Measurements from ENCODE around the gene ERCC6L2. TPM values are rescaled to one million over a fixed set of nuclear protein-coding genes. Genes with fewer than 3 reads are reported as not detected.

The ERCC6L2 gene
- total and polyA plus RNA-seq, 9 of the 15 experiments (the other 6 are each of a cell fraction or from before 2014, with no cell fraction given) = 7.8 to 42.8 (median 23.6) TPM

- WGBS (ENCODE audit: insufficient coverage, low coverage, missing lambda C conversion rate) = 53% methylated on average over 1 of the region's 1 CpG
- no peak overlapping the region for H3K4me2 ChIP-seq (ENCODE audit: insufficient read depth, low read length)
- no TSS peak for BruUV-seq (replicated peaks)
- no peak overlapping the region for H3K9ac ChIP-seq (ENCODE audit: insufficient read depth in 1 of 2, low read depth in 2 of 2, low read length in 2 of 2)
- H3K79me2 ChIP-seq (ENCODE audit: control insufficient read depth, insufficient read depth, low read length) = no peaks in the 10 kb centered on the region
- no peaks in the 10 kb centered on the region for H4K20me1 ChIP-seq (replicated peaks; ENCODE audit: control insufficient read depth, insufficient read depth, low read length)
- no peak overlapping the region for H3K27ac ChIP-seq (ENCODE audit: extremely low read depth, low read depth, low read length)
- no peaks in the 10 kb centered on the region for H3K9me1 ChIP-seq (ENCODE audit: control insufficient read depth, insufficient read depth, low read length)
- CTCF ChIA-PET (ENCODE audit: low intra/inter-chr PET ratio) = no interaction called here
- H3K36me3 ChIP-seq (ENCODE audit: control insufficient read depth, insufficient read depth, low read length) = no peaks in the 10 kb centered on the region
- peaks cover 0 to 13% of the 10 kb centered on the region in 2 experiments; a peak in 2 of 5 replicates for H3K27me3 ChIP-seq (ENCODE audit: control insufficient read depth in 2 of 2, insufficient read depth in 2 of 2, low read length in 2 of 2)
- no peak overlapping the region for H3K4me3 ChIP-seq
- in situ Hi-C loops (cut with MboI) = no loop called here
- no peak for DNase-seq (ENCODE audit: extremely low read depth in 1 of 4, low spot score in 3 of 4)
- POLR2A ChIA-PET = no interaction called here
- no peaks in the 10 kb centered on the region for H3K9me3 ChIP-seq (replicated peaks; ENCODE audit: control insufficient read depth, insufficient read depth, low read depth, low read length)
- H2AFZ ChIP-seq (ENCODE audit: low read depth, low read length) = no peak overlapping the region
- FAIRE-seq = no peak
- no peak for TF ChIP-seq NR1H2 (CRISPR knock-in tag; IDR thresholded peaks at IDR 0.05)
- TF ChIP-seq, protein P1, sequence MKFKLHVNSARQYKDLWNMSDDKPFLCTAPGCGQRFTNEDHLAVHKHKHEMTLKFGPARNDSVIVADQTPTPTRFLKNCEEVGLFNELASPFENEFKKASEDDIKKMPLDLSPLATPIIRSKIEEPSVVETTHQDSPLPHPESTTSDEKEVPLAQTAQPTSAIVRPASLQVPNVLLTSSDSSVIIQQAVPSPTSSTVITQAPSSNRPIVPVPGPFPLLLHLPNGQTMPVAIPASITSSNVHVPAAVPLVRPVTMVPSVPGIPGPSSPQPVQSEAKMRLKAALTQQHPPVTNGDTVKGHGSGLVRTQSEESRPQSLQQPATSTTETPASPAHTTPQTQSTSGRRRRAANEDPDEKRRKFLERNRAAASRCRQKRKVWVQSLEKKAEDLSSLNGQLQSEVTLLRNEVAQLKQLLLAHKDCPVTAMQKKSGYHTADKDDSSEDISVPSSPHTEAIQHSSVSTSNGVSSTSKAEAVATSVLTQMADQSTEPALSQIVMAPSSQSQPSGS (CRISPR knock-in tag; IDR thresholded peaks at IDR 0.05) = no peak
- TF ChIP-seq, protein P2, sequence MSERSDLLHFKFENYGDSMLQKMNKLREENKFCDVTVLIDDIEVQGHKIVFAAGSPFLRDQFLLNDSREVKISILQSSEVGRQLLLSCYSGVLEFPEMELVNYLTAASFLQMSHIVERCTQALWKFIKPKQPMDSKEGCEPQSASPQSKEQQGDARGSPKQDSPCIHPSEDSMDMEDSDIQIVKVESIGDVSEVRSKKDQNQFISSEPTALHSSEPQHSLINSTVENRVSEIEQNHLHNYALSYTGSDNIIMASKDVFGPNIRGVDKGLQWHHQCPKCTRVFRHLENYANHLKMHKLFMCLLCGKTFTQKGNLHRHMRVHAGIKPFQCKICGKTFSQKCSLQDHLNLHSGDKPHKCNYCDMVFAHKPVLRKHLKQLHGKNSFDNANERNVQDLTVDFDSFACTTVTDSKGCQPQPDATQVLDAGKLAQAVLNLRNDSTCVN (CRISPR knock-in tag; IDR thresholded peaks at IDR 0.05) = no peak
- no peak for TF ChIP-seq ATF1 (CRISPR knock-in tag; IDR thresholded peaks at IDR 0.05)
- TF ChIP-seq ATF1 (tag; IDR thresholded peaks at IDR 0.05) = no peak
- TF ChIP-seq RBBP5 (IDR thresholded peaks at IDR 0.05; ENCODE audit: borderline replicate concordance, insufficient read depth, low read length, poor library complexity, severe bottlenecking) = no peak
- TF ChIP-seq, protein P3, sequence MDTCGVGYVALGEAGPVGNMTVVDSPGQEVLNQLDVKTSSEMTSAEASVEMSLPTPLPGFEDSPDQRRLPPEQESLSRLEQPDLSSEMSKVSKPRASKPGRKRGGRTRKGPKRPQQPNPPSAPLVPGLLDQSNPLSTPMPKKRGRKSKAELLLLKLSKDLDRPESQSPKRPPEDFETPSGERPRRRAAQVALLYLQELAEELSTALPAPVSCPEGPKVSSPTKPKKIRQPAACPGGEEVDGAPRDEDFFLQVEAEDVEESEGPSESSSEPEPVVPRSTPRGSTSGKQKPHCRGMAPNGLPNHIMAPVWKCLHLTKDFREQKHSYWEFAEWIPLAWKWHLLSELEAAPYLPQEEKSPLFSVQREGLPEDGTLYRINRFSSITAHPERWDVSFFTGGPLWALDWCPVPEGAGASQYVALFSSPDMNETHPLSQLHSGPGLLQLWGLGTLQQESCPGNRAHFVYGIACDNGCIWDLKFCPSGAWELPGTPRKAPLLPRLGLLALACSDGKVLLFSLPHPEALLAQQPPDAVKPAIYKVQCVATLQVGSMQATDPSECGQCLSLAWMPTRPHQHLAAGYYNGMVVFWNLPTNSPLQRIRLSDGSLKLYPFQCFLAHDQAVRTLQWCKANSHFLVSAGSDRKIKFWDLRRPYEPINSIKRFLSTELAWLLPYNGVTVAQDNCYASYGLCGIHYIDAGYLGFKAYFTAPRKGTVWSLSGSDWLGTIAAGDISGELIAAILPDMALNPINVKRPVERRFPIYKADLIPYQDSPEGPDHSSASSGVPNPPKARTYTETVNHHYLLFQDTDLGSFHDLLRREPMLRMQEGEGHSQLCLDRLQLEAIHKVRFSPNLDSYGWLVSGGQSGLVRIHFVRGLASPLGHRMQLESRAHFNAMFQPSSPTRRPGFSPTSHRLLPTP (IDR thresholded peaks at IDR 0.05; ENCODE audit: borderline replicate concordance, extremely low read depth, insufficient read length) = no peak
- no peak for TF ChIP-seq ZNF507 (tag; conservative IDR thresholded peaks at IDR 0.05)
- peaks cover 0 to 17% of the 10 kb centered on the region in 2 experiments; a peak in 3 of 5 replicates for H3K4me1 ChIP-seq (replicated peaks in 1 of 2; ENCODE audit: control insufficient read depth in 2 of 2, insufficient read depth in 2 of 2, low read length in 2 of 2)
- ATAC-seq = no peak
- intact Hi-C loops (cut with micrococcal nuclease) = no loop called here
Measured at GRCh38 chr9:95836072-95836471, 39.4 kb upstream of the ERCC6L2 start.

Data from K562 (cell line).